Measurements from ENCODE around the gene MAOB. TPM values are rescaled to one million over a fixed set of nuclear protein-coding genes. Genes with fewer than 3 reads are reported as not detected.

MAOB gene
- total RNA-seq, 1 experiment from 2014 or later, result 0.34 TPM

- CTCF ChIA-PET, result no interaction called here
- no peaks in the 10 kb centered on the region for H3K4me1 ChIP-seq
- Mint-ChIP-seq H3K4me1 (ENCODE audit: low read depth, unreplicated experiment) (no peaks in the 10 kb centered on the region), H3K27ac (ENCODE audit: unreplicated experiment) (no peak overlapping the region), H3K4me3 (ENCODE audit: unreplicated experiment) (no peak overlapping the region), H3K36me3 (ENCODE audit: insufficient read depth, unreplicated experiment) (no peaks in the 10 kb centered on the region), H3K27me3 (ENCODE audit: insufficient read depth, unreplicated experiment) (no peaks in the 10 kb centered on the region), H3K9me3 (ENCODE audit: unreplicated experiment) (no peaks in the 10 kb centered on the region)
- no TSS peak for BruUV-seq (replicated peaks)
- POLR2A ChIA-PET, result no interaction called here
- H3K36me3 ChIP-seq (ENCODE audit: control insufficient read depth, insufficient read depth, low read length), result no peaks in the 10 kb centered on the region
- no peaks in the 10 kb centered on the region for H3K9me3 ChIP-seq
- H3K4me3 ChIP-seq (ENCODE audit: low read depth, low read length), result no peak overlapping the region
- intact Hi-C loops (cut with micrococcal nuclease; ENCODE audit: unreplicated experiment), result no loop called here
- DNase-seq, result no peak
- TF ChIP-seq CTCF (IDR thresholded peaks at IDR 0.05; ENCODE audit: insufficient read depth in 1 of 2, low read depth in 1 of 2, low read length in 1 of 2, severe bottlenecking in 1 of 2, unreplicated experiment in 1 of 2), result no peak
- no peaks in the 10 kb centered on the region for H3K27me3 ChIP-seq (replicated peaks; ENCODE audit: control insufficient read depth, insufficient read depth, low read length)
Observed at GRCh38 chrX:43718546-43718945, 163.7 kb downstream of the MAOB start.

- H3K27ac Mint-ChIP-seq (ENCODE audit: unreplicated experiment), result no peak overlapping the region
- H3K36me3 ChIP-seq (ENCODE audit: control insufficient read depth, insufficient read depth, low read length), result no peaks in the 10 kb centered on the region
- no peaks in the 10 kb centered on the region for H3K36me3 Mint-ChIP-seq (ENCODE audit: insufficient read depth, unreplicated experiment)
- no peaks in the 10 kb centered on the region for H3K27me3 ChIP-seq (replicated peaks; ENCODE audit: control insufficient read depth, insufficient read depth, low read length)
- H3K9me3 Mint-ChIP-seq (ENCODE audit: unreplicated experiment), result no peaks in the 10 kb centered on the region
- H3K4me3 ChIP-seq (ENCODE audit: low read depth, low read length), result no peak overlapping the region
- intact Hi-C loops (cut with micrococcal nuclease; ENCODE audit: unreplicated experiment), result no loop called here
- no peaks in the 10 kb centered on the region for H3K4me1 Mint-ChIP-seq (ENCODE audit: low read depth, unreplicated experiment)
- CTCF ChIA-PET, result no interaction called here
- no peaks in the 10 kb centered on the region for H3K27me3 Mint-ChIP-seq (ENCODE audit: insufficient read depth, unreplicated experiment)
- DNase-seq, result no peak
- POLR2A ChIA-PET, result no interaction called here
- no TSS peak for BruUV-seq (replicated peaks)
- H3K4me3 Mint-ChIP-seq (ENCODE audit: unreplicated experiment), result no peak overlapping the region
- H3K4me1 ChIP-seq, result no peaks in the 10 kb centered on the region
- H3K9me3 ChIP-seq, result no peaks in the 10 kb centered on the region
- TF ChIP-seq CTCF (IDR thresholded peaks at IDR 0.05; ENCODE audit: insufficient read depth in 1 of 2, low read depth in 1 of 2, low read length in 1 of 2, severe bottlenecking in 1 of 2, unreplicated experiment in 1 of 2), result no peak
Observed at GRCh38 chrX:43718081-43718480, 164.2 kb downstream of the MAOB start.

GRCh38 chrX:43717161-43717560 lies 165.1 kb downstream of the MAOB start:
- intact Hi-C loops (cut with micrococcal nuclease; ENCODE audit: unreplicated experiment), result no loop called here
- Histone ChIP-seq H3K27me3 (replicated peaks; ENCODE audit: control insufficient read depth, insufficient read depth, low read length) (no peaks in the 10 kb centered on the region), H3K4me1 (no peaks in the 10 kb centered on the region), H3K9me3 (no peaks in the 10 kb centered on the region), H3K4me3 (ENCODE audit: low read depth, low read length) (no peak overlapping the region), H3K36me3 (ENCODE audit: control insufficient read depth, insufficient read depth, low read length) (no peaks in the 10 kb centered on the region)
- Mint-ChIP-seq H3K4me1 (ENCODE audit: low read depth, unreplicated experiment) (no peaks in the 10 kb centered on the region), H3K36me3 (ENCODE audit: insufficient read depth, unreplicated experiment) (no peaks in the 10 kb centered on the region), H3K27ac (ENCODE audit: unreplicated experiment) (no peak overlapping the region), H3K4me3 (ENCODE audit: unreplicated experiment) (no peak overlapping the region), H3K9me3 (ENCODE audit: unreplicated experiment) (no peaks in the 10 kb centered on the region), H3K27me3 (ENCODE audit: insufficient read depth, unreplicated experiment) (no peaks in the 10 kb centered on the region)
- POLR2A ChIA-PET, result no interaction called here
- no peak for DNase-seq
- no TSS peak for BruUV-seq (replicated peaks)
- CTCF ChIA-PET, result no interaction called here
- no peak for TF ChIP-seq CTCF (IDR thresholded peaks at IDR 0.05; ENCODE audit: insufficient read depth in 1 of 2, low read depth in 1 of 2, low read length in 1 of 2, severe bottlenecking in 1 of 2, unreplicated experiment in 1 of 2)
